Measurements from ENCODE around the gene GRIFIN.

GRIFIN gene

GRCh38 chr7:2476298-2476697, at the start of gene GRIFIN:
Gene GRIFIN (minus strand): TSS chr7:2476398. CDS start chr7:2476383, 15 bp downstream.
- no peak for DNase-seq (ENCODE audit: low read depth)

GRCh38 chr7:2524808-2525657, 48.8 kb upstream of the GRIFIN start:
- no peak for DNase-seq (ENCODE audit: low read depth)

GRCh38 chr7:2523941-2524807, 48.0 kb upstream of the GRIFIN start:
- no peak for DNase-seq (ENCODE audit: low read depth)

GRCh38 chr7:2523461-2523936, 47.3 kb upstream of the GRIFIN start:
- no peak for DNase-seq (ENCODE audit: low read depth)

GRCh38 chr7:2522780-2523433, 46.7 kb upstream of the GRIFIN start:
- DNase-seq (ENCODE audit: low read depth): no peak

GRCh38 chr7:2521952-2522591, 45.9 kb upstream of the GRIFIN start:
- DNase-seq (ENCODE audit: low read depth): peak; percentile 70

- DNase-seq (ENCODE audit: low read depth): no peak
Measured at GRCh38 chr7:2521341-2521745, 45.1 kb upstream of the GRIFIN start.

GRCh38 chr7:2520761-2521290, 44.6 kb upstream of the GRIFIN start:
- DNase-seq (ENCODE audit: low read depth): no peak

- no peak for DNase-seq (ENCODE audit: low read depth)
Measured at GRCh38 chr7:2520131-2520760, 44.0 kb upstream of the GRIFIN start.

- DNase-seq (ENCODE audit: low read depth): peak; percentile 83
Measured at GRCh38 chr7:2519119-2519930, 43.1 kb upstream of the GRIFIN start, which contains the start of gene LFNG. Gene LFNG (plus strand): TSS chr7:2519774. CDS start chr7:2519862, 88 bp downstream.

GRCh38 chr7:2518737-2519118, 42.5 kb upstream of the GRIFIN start:
- DNase-seq (ENCODE audit: low read depth): no peak

GRCh38 chr7:2517678-2518507, 41.7 kb upstream of the GRIFIN start:
- no peak for DNase-seq (ENCODE audit: low read depth)

- no peak for DNase-seq (ENCODE audit: low read depth)
Measured at GRCh38 chr7:2517026-2517425, 40.8 kb upstream of the GRIFIN start.

GRCh38 chr7:2516194-2516555, 40.0 kb upstream of the GRIFIN start:
- no peak for DNase-seq (ENCODE audit: low read depth)

- no peak for DNase-seq (ENCODE audit: low read depth)
Measured at GRCh38 chr7:2515424-2516193, 39.4 kb upstream of the GRIFIN start.

GRCh38 chr7:2514473-2515423, 38.5 kb upstream of the GRIFIN start:
- DNase-seq (ENCODE audit: low read depth): no peak

GRCh38 chr7:2513702-2514101, 37.5 kb upstream of the GRIFIN start:
- DNase-seq (ENCODE audit: low read depth): no peak

Measured in stimulated activated CD8-positive, alpha-beta memory T cell treated with anti-CD3 and anti-CD28 coated beads, Interleukin-4, amount 100 ng/mL, for 24 hours (primary cell).